Measurements from ENCODE around the gene LEMD3. TPM values are rescaled to one million over a fixed set of nuclear protein-coding genes. Genes with fewer than 3 reads are reported as not detected.

Gene LEMD3
- total RNA-seq, 2 experiments from 2014 or later = 19.5 to 23.2 TPM

Other genes starting within 250 kb of the LEMD3 start
- gene WIF1, start 48.3 kb upstream of the LEMD3 start, total RNA-seq = not detected
- gene MSRB3, start 109.1 kb downstream of the LEMD3 start, total RNA-seq = not detected

Data from activated CD8-positive, alpha-beta T cell treated with anti-CD3 and anti-CD28 coated beads for 36 hours (primary cell).